ENCODE measurements around the gene MPP7.

Gene MPP7

GRCh38 chr10:28263136-28263857, 39.6 kb downstream of the MPP7 start:
- Histone ChIP-seq H3K27me3 (ENCODE audit: insufficient read depth, low read length) (no peaks in the 10 kb centered on the region), H3K9me3 (ENCODE audit: insufficient read depth, low read depth, low read length) (no peaks in the 10 kb centered on the region), H3K27ac (ENCODE audit: low read length) (no peak overlapping the region), H3K36me3 (ENCODE audit: insufficient read depth, low read depth, low read length) (no peaks in the 10 kb centered on the region), H3K9ac (ENCODE audit: low read depth, low read length) (no peak overlapping the region), H3K4me3 (ENCODE audit: low read length) (no peak overlapping the region), H3K4me1 (ENCODE audit: insufficient read depth, low read length) (no peaks in the 10 kb centered on the region)

GRCh38 chr10:28256776-28257175, 46.1 kb downstream of the MPP7 start:
- no peak overlapping the region for H3K4me3 ChIP-seq (ENCODE audit: low read length)
- H3K36me3 ChIP-seq (ENCODE audit: insufficient read depth, low read depth, low read length) = no peaks in the 10 kb centered on the region
- H3K9ac ChIP-seq (ENCODE audit: low read depth, low read length) = no peak overlapping the region
- no peak overlapping the region for H3K27ac ChIP-seq (ENCODE audit: low read length)
- no peaks in the 10 kb centered on the region for H3K4me1 ChIP-seq (ENCODE audit: insufficient read depth, low read length)
- H3K27me3 ChIP-seq (ENCODE audit: insufficient read depth, low read length) = no peaks in the 10 kb centered on the region
- no peaks in the 10 kb centered on the region for H3K9me3 ChIP-seq (ENCODE audit: insufficient read depth, low read depth, low read length)

GRCh38 chr10:28254290-28254985, 48.4 kb downstream of the MPP7 start:
- no peaks in the 10 kb centered on the region for H3K27me3 ChIP-seq (ENCODE audit: insufficient read depth, low read length)
- H3K9ac ChIP-seq (ENCODE audit: low read depth, low read length) = no peak overlapping the region
- H3K4me1 ChIP-seq (ENCODE audit: insufficient read depth, low read length) = no peaks in the 10 kb centered on the region
- H3K9me3 ChIP-seq (ENCODE audit: insufficient read depth, low read depth, low read length) = no peaks in the 10 kb centered on the region
- H3K36me3 ChIP-seq (ENCODE audit: insufficient read depth, low read depth, low read length) = no peaks in the 10 kb centered on the region
- no peak overlapping the region for H3K27ac ChIP-seq (ENCODE audit: low read length)
- H3K4me3 ChIP-seq (ENCODE audit: low read length) = no peak overlapping the region

- H3K4me3 ChIP-seq (ENCODE audit: low read length) = no peak overlapping the region
- no peak overlapping the region for H3K27ac ChIP-seq (ENCODE audit: low read length)
- H3K9me3 ChIP-seq (ENCODE audit: insufficient read depth, low read depth, low read length) = no peaks in the 10 kb centered on the region
- H3K36me3 ChIP-seq (ENCODE audit: insufficient read depth, low read depth, low read length) = no peaks in the 10 kb centered on the region
- H3K9ac ChIP-seq (ENCODE audit: low read depth, low read length) = no peak overlapping the region
- no peaks in the 10 kb centered on the region for H3K4me1 ChIP-seq (ENCODE audit: insufficient read depth, low read length)
- no peaks in the 10 kb centered on the region for H3K27me3 ChIP-seq (ENCODE audit: insufficient read depth, low read length)
Measured at GRCh38 chr10:28253169-28253785, 49.6 kb downstream of the MPP7 start.

Measured in iPS-20b (cell line).